Muscle of back (tissue), 11 donors: ENCODE data around the gene PARD3. TPM values are rescaled to one million over a fixed set of nuclear protein-coding genes. Genes with fewer than 3 reads are reported as not detected.
A peak's percentile ranks its signal among the peaks of the same experiment; 100 is the strongest.

Experiments
- DNase-seq, 3 donors: peaks; one replicate each; pipeline versions ENCODE4 v3.0.0 to v3.0.0-alpha.2; 2013
- polyA plus RNA-seq, 10 donors: library from polyadenylated mRNA; unstranded; fragments of 120-200 nt; gene quantifications; one replicate each; pipeline ENCODE4 v1.2.1, GENCODE V29; 2013; ENCODE audit not compliant: insufficient read length in 10 of 10

PARD3 gene
- polyA plus RNA-seq, 10 donors = 35.1 to 55.3 (median 41.4) TPM

DNA sequence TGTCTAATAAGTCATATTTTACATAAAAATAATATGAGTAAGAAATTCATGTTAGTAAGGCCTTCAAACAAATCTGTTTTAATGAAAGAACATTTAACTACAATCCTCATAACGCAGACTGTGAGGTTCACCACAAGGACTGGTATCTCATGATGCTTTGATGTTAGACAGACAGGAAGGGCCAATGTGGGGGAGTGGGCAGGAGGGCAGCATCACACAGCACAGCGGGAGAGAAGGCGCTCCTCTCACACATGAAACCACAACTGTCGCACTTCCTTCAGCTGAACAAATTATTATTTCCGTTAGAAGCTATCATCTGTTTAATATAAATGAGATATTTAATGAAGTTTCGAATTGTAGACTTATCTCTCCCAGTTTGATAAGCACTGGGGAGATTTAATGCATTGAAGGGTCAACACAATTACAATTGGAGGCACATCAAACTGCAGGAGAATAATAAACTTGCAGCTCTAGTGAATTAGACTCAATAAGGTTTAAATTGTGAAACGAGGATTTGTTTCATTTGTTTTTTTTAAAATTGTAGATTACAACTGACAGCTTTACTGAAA lies 466.1 kb downstream of the PARD3 start:
- DNase-seq = no peak

DNA sequence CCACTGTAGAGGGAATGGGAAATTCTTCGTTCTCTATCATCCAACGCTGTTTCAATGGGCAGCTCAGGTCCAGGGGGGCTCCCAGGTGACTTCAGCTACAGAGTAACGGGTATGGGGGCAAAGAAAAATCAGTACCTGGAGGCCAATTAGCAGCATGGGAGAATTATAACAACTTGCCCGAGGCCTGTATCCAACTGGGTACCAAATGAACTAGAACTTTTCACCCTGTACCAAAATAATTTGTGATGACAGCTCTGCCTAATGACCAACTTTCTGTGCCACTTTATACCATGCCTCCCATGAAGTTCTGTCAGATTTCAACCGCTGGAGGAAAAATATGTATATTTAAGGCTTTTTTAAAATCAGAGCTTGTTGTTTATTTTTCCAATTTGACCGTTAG lies 467.1 kb downstream of the PARD3 start:
- no peak for DNase-seq

DNA sequence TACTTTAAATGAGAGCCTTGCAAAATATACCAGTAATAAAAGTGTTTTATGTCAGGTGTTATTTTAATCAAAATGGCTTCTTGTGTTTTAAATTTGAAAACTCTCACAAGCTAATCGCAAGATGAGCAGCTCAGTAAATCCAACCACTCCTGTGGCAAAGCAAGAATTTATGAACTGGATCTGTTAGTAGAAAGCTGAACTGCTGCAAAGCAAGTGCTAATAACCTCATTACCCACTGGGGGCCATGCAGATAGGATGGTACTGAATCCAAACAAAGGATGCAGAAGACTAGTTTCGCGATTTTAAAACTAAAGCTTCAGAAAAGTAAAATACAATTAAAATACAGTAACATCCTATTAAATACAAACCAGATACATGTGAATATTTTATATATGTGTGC lies 468.0 kb downstream of the PARD3 start:
- no peak for DNase-seq

DNA sequence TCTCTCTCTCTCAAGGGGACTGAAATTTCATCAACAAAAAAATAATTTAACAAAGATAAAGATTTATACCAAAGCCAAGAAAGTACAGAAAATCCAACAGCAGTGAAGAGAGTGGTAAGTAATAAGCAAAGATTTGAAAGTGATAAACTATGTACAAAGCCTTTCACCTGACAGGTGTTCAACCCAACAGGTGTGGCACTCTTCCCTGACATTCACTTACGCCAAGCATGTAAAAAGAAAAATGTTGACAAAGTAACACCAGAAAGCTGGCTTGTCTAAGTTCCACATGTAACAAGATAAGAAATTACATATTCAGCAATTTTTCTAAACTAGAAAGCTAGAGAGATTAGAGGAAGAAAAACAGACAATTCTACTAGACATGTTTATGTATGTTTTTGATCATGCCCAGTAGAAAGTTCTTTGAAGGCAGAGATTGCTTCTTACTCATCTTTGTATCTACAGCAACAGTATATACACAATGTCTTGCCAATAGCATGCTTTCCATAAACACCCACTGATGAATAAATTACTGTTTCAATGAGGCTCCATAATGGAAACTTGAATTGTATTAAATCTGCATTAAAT lies 468.5 kb downstream of the PARD3 start:
- DNase-seq = peak in 1 of 3 donors; percentile 25

DNA sequence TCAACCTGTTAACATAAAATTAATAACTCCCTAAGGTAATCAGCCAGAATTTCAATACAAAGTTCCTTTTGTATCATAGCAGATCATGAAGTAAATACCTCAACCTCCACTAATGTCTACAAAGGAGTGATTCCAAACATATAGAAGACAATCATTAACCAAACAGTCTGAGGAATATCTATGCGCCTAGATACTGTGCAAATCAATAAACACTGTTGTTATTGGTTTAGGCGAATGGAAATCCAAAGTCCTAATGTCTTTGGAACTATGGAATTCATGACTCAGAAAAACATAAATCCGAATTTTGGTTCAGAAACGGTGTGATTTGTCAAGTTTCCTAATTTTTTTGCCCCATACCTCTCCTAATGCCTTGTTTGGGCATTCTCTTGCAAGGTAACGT lies 469.7 kb downstream of the PARD3 start:
- no peak for DNase-seq

DNA sequence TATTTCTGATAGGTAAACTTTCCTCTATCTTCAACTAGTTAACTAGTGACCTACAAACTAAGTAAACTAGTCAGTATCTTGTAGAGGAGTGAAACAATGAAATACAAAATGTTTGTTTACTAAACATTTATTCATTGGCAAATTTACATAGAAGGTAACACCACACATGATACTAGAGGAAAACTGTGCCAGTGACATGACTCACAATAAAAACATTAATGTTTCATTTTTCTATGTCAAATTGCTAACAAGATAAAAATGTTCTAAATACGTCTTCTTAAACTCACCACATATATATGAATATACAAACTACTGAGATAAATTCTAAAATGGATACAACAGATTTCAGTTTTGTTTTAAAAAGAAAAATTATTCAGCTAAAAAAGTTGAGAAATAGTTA lies 471.3 kb downstream of the PARD3 start:
- no peak for DNase-seq

DNA sequence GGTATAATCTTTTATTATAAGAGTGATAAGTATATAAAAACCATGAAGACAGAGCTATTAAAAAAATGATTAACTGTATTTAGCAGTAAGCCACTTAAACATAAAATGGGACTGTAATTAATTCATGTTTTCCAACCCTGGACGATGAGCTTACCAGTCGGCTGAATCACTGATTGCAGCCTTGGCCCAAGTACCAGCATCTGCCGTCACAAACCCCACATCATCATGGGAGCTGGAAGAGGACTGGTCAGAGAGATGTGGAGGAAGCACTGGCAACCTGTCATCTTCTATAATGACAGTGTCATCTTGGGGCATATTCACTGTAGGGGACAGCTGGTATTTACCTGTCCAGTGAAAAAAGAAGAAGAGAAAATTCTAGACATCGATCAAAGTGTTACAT lies 473.6 kb downstream of the PARD3 start:
- no peak for DNase-seq

DNA sequence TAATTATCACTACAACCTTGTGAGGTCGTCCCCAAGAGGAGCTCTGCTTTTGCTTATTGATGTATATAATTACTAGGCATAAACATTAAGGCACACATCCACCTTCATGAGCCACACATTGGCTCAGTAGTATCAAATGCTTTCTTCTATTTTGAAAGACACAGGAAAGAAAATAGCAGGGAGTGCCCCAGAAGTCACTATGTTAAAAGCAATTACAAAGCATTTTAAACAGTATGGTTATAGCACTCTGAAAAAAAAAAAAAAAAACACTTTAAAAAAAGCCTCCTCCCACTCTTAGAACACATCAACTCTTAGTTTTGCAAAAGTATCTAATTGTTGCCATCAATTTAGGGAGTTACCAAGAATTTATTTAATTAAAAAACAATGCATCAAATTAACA lies 474.2 kb downstream of the PARD3 start:
- no peak for DNase-seq

DNA sequence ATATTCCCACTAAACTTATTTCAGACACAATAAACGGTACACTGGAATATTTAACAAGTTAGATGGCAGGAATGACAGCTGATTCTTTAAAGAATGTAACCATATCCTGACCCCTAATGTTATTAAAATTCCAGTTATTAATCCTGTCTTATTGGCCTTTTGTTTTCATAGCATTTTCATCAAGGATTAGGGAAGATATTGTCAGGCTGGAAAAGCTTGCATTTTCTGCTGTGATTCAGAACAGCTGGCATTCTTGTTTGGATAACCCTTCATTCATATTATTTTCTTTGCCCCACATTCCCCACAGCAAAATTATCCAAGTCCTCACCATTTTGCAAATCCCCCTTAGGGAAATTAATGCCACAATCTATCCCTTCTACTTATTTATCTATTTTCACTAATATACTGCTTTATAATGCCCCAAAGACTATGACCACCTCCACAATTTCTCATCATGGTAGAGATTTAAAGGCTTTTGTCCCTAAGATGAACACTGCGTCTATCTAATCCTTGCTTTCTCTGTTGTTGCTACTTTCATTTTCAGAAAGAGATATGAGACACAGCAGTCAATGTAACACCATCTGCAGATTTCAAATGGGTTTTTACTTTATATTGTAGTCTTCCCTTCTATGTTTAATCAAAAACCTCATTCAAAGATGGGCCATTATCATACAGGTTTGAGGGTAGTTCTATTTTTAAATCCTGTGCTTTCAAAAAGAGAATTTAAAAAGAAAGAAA lies 475.1 kb downstream of the PARD3 start:
- DNase-seq = no peak

DNA sequence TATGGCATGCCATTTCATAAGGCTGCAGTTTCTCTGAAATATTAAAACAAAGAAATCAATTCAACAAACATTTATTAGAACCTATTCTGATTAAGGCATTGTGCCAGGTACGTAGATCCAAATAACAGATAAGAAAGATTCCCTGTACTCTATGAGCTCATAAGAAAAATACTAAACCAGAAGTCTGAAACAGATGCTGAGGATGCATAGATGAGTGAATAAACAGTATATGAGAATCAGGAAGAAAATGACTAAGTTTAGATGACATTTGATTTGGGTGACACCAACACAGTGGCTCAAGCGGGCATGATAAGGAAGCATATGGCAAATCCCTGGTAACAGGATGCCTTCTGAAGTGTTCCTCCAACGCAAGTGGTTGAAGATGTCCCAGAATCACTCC lies 477.2 kb downstream of the PARD3 start:
- DNase-seq = no peak

DNA sequence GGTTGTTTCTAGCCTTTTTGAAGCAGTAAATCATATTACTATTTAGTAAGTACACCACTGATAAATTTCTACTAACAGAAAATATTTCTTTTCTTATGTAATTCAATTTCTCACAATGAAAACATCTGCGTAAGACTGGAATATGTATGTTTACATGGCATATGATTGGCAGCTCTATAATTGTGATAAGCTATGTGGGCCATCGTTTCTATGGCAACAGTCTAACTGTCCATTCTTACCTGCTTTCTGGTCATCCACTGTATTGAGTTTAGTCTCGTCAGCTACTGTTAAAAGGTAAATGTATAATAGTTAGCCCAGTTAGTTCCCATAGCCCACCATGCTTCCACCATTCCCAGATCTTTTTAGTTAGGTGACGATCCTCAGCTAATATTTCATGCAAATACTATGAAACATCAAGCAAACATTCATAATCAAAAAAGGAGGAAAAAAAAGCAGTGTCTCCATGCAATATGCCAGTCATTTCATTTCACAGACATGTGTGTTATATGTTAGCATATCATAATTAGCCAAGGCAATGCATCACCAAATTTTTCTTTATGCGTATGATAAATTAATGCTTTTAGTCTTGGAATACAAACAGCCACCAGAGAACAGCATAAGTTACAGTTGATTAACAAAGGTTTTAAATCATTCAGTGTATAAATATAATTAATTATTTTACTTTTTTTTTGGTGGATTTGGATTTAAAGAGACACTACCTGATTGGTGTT lies 479.0 kb downstream of the PARD3 start:
- no peak for DNase-seq

DNA sequence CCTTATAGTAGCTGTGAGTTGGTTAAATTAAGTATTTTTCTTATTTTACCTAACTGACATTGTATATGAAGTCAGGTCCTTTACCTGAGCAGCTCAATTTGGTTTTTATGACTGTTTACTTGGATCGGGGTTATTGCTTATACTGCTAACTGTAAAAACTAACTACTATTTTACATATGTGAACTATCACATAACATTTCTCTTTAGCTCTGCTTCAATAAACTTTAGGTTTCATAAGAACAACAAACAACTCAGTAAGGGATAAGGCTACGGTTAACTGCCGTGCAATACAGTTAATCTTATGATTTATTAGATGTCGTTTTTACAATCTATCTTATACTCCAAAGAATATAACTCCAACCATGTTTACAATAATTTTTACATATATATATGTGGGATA lies 480.2 kb downstream of the PARD3 start:
- no peak for DNase-seq

DNA sequence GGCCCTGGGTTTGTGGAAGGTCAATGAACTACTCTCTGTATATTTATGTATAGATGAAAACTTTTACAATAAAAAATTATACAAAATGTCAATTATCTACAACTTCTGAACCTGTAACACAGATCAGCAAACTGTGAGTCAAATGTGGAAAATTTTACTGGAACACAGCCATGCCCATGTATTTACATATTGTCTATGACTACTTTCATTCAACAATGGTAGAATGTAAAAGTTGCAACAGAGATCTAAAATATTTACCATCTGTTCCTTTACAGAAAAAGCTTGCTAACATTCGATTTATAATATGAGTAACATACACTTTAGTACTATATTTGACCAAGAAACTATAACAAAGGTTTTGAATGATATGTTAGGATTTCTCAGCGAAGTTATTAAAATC lies 481.6 kb downstream of the PARD3 start:
- DNase-seq = no peak

DNA sequence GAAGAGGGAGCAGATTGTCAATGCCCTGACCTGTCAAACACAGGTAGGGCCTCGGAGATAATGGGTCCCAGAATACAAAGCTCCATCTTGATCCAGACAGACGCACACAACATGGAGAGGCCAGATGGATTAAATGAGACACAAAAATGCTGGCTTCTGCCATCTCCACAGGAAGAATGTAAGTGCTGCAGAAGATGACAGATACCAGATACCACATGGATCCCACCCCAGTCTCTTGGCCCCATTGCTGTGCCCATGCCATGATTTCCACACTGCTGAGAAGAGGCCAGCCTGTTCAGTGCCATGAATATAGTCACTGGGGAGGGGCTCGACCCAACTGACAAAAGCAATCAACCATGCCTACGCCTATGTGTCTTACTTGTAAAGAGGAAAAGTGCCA lies 487.9 kb downstream of the PARD3 start:
- no peak for DNase-seq

DNA sequence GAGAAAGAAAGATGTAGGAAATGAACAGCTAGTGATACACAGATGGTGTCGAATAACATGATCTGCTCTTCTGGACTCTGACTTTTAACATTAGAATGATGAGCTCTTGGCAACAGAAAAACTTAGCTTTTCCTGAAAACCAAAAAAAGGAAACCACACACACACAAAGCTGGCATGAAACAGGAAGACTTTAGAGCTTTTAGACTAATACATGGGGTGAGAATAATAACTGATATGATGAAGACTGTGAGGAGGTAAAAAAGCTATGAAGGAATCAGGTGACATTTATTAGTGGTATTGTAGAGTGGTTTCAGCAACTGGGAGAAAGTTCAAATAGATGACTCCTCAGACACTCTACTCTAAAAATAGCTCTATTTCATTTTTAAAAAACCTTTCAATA lies 491.9 kb downstream of the PARD3 start:
- DNase-seq = peak; percentile 16 to 44 (median 23)

DNA sequence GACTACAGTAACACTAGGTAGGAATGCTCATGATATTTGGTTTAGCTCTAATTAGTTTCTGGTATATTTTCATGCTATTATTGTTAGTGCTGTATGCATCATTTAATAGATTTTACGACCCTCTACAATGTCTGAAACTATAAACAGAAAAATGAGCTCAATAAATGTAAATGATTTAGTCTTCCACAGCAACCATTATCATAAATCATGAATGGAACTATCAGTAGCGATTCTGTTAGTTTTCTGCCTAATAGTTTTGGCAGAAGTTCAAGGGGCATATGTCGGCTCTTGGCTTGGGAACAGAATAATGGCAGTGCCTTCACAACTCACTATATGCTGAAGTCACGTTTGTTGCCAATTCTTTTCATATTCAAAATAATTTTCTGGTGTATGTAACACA lies 494.8 kb downstream of the PARD3 start:
- peak in 1 of 3 donors; percentile 13 for DNase-seq

DNA sequence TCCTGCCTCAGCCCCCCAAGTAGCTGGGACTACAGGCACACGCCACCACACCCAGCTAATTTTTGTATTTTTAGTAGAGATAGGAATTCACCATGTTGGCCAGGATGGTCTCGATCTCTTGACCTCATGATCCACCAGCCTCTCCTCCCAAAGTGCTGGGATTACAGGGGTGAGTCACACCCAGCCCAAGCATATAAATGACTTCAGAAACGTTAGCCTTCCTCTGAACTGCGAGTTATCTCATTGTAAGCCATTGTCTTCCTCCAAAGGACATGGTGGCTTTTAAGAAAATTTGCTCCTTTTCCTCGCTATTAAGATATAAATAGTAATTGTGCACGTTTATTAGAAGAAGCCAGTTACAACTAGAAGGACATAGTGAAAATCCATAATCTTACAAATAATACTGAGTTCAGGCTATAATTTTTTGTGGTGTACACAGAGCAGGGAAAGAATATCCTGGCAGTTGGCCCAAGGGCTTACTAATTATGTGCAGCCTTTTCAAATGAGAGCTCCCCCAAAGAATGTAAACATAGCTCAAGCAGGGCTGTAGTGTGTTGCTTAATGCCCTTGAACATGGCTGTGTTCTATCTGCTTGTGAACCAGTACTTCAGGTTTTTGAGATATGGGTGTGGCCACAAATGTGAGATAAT lies 495.8 kb downstream of the PARD3 start:
- peak; percentile 35 to 87 (median 60) for DNase-seq

DNA sequence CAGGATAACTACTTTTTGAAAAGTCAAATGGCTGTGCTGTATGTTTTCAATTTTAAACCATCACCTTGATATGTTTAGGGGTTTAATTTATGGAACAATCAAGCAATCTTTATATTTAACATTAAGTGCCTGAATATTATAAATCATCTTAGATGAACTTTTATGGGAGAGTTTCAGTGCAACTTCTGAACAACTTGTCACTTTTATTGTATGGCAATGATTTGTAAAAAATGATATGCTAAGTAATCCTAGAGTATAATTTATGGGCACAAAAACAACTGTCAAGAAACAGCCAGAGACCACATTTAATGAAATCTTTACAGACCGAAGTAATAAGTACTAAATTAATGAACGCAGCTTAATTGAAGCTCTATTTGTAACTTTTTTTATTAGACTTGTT lies 498.9 kb downstream of the PARD3 start:
- DNase-seq = no peak

DNA sequence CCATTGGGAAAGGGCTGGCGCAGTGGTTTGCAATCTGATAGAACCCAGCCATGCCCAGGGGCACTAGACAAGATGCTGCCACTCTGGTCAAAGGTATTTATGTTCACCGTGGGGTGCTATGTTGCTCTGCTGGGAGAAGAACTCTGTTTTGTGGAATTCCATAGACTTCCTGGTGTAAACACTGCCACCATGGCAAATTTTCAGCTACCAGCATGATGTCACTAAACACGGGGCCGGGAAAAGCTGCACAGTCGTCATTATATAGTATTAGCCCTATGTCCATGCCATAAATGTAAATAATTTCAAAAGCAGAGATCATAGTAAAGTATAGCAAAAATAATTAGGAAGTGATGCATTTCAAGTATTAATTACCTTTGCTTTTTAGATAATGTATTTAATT lies 500.6 kb downstream of the PARD3 start:
- no peak for DNase-seq

DNA sequence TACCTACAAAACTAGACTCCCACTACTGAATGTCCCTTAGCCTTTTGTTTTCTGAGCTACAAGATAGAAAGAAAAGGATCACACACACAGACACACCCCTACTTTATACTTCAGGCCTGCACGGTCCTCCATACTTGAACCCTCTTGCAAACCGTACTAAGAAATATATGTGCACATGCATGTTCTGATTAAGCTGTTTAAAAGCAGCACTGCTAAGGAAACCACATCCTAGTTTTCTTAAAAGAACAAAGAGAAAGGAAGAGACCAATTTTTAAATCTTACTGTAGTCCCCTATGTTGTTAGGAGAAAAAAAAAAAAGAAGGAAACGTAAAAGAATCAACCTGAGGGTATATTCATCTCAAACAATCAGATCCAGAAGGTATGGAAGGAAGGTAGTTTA lies 501.2 kb downstream of the PARD3 start:
- DNase-seq = no peak

DNA sequence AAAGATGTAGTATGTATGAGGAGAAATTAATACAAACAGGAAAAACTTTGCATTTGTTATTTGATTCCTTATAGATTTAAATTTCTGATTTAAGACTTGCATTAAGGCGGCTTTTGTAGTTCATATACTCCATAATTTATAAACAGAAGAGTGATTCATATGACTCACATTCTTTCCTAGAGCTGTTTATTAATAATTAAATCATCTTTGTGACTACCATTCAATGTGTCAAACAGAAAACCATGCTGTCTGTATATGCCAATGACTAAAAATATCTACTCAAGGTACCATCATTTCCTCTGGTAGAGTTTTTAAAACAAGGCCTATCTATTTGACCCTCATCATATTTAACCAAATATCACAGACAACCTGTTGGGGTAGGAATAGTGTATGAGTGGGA lies 501.7 kb downstream of the PARD3 start:
- DNase-seq = no peak

DNA sequence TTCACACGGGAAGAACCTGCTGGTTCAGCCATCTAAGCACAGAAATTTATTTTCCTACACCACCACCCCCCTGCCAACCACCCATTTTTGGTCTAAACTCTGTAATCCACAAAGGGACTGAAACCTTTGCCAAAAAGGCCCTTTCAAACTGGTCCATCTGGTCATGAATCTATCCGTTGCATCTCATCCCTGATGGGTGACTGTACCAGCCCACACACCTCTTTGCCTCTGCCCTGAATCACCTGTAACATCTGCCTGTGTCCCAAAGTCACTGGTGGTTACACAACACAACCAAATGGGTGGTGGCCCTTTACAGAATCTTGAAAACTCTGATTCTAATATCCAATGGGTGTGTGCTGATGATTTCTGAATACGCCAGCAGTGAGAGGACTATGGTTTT lies 503.4 kb downstream of the PARD3 start:
- no peak for DNase-seq
